ENCODE measurements around the gene ZCCHC8.
"Not testable (repeated sequence)": the region's sequence is repeated elsewhere in the genome, so short reads cannot be mapped to it uniquely, and the experiment has no call there.

ZCCHC8 gene

DNA sequence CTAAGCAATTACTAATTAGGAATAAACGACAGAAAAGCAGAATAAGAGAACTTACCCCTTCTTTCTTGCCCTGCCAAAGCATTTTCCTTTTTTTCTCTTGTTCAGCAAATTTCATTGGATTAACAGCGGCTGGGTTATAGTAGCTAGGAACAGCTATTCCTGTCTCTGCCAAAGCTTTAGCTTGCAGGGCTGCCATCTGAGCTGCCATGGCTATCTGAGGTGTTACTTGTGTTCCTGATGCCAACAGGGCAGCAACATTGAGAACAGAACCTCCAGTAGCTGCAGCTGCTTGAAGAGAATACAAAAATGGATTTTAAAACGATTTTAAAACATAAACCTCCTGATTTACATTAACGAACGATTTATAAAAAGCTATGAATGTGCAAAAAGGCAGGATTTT lies 7.4 kb upstream of the ZCCHC8 start:
- DNase-seq (ENCODE audit: low read depth), result no peak

DNA sequence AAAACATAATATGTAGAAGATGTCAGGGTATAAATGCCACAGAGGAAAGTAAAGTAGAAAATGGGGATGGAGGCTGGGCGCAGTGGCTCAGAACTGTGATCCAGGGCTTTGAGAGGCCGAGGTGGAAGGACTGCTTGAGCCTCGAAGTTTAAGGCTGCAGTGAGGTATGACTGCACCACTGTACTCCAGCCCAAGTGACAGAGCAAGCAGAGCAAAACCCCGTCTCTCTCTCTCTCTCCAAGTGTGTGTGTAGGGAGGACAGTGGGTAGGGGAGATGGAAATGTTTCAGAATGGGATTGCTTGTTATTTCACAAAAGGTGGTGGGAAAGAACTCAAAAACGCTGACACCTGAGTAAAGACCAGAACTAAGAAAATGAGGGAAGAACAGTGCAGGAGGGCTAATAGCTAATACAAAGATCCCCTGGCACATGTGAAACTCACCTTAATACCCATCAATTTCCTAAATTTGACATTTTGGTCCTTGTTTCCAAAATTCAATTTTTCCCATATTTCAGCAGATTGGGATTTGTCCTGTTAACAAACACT lies 5.7 kb upstream of the ZCCHC8 start:
- DNase-seq (ENCODE audit: low read depth), result no peak

DNA sequence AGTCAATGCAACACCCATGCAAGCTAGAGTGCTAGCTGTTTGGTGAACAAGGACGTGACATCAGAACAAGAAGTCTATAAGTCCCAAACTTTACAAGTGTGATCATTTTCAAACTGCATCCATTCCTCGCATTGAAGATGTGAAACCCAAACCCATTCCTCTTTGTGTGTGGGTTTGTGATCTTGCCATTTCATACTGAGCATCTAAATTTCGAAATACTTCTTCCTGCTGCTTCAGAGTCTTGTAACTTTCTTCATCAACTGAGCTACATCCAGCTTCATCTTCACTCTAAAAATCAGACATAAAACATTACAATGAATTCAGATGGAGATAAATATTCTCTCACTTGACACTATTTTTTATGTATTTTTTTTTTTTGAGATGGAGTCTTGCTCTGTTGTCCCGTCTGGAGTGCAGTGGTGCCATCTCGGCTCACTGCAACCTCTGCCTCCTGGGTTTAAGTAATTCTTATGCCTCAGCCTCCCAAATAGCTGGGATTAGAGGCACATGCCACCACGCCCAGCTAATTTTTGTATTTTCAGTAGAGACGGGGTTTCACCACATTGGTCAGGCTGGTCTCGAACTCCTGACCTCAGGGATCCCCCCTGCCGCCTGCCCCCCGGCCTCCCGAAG lies 4.8 kb upstream of the ZCCHC8 start:
- no peak for DNase-seq (ENCODE audit: low read depth)

DNA sequence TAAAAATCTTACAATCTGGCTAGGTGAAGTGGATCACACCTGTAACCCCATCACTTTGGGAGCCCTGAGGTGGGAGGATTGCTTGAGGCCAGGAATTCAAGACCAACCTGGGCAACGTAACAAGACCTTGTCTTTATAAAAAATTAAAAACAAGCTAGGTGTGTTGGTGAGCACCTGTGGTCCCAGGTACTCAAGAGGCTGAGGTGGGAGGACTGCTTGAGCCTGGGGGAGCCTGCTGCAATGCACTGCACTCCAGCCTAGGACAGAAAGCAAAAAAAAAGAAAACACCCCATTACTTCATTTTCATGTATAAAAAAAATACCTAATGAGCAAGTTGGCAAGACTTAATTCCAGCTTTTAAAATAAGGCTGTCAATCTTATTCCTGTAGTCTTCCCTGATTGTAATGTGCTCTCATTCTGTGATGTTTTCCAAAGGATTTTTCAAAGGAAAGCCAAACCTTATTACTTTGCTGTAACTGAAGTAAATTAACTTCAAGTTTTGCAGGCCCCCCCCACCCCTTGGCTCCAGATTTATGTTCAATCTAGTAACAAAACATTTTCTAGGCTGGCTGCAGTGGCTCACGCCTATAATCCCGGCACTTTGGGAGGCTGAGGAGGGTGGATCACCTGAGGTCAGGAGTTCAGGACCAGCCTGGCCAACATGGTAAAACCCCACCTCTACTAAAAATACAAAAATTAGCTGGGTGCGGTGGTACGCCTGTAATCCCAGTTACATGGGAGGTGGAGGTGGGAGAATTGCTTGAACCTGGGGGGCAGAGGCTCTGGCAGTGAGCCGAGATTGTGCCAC lies 3.3 kb upstream of the ZCCHC8 start:
- no peak for DNase-seq (ENCODE audit: low read depth)

DNA sequence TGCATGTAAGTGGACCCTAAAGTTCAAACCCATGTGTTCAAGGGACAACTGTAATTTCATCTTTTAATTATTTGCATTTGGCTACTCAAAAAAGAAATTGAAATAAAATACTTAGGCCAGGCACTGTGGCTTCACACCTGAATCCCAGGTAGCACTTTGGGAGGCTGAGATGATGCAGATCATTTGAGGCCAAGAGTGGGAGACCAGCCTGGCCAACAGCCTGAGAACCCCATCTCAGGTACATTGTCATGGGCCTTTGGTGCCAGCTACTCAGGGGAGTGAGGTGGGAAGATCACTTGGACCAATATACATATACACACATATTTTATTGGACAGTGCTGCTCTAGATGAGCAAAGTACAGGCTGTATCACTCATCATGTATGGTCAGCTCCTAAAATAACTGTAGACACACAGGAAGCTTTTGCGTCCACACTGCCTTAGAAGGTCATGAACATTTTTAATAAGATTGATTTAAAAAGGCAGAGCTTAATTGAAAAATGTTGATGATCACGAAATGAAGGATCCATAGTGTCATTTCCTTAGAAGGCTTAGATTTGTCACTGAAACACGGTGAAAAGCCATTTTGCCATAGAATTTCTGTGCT lies 2.5 kb upstream of the ZCCHC8 start:
- no peak for DNase-seq (ENCODE audit: low read depth)

DNA sequence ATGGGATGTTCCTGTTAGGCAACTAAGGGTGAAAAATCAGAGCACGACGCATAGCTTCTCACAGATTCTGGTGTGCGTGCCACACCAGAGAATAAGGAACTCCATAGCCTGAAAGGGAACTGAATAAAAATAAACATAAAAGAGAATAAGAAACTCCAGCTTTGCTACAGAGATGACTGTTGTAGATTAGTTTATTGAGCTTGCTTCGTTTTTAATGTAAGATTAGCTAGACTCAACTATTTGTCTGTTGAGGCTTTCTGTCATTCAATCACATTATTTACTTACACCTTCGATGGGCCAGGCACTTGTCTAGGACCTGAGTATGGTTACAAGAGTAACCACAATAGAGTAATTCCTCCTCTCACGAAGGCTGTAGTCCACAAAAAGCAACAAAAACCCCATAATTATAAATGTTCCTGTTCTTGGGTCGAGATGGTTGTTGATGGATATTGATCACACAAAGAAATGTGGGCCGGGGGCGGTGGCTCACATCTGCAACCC lies 807 bp upstream of the ZCCHC8 start:
- no peak for DNase-seq (ENCODE audit: low read depth)

DNA sequence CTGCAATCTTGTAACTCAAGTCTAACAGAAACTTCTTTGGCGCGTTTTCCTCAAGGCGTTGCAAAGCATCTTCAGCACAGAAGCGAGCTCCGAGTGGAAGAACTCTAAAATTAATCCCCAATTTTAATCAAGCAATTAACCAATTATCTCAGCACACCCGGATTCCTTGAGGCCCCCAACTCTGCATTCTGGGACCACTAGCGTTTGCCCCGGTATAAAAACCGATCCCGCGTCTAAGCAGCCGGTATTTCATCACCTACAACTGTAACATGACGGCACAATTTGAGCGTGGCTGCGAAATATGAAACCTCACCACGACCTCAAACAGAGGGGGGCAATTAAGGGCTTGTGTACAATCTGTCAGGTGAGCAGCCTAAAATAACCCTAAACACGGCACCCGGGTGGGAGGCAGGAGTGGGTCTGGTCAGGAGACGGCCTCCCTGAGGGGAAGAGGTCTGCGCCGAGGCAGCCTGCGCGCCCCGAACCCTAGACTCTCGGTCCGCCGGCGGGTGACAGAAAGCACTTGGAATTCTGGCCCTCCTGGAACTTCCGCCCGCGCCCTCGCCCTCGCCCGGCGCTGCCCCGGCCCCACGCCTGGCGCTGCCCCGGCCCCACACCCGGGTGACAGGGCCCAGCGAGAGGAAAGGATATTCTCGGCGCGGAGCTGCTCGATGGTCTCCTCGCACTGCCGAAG lies 594 bp downstream of the ZCCHC8 start:
- no peak for DNase-seq (ENCODE audit: low read depth)

DNA sequence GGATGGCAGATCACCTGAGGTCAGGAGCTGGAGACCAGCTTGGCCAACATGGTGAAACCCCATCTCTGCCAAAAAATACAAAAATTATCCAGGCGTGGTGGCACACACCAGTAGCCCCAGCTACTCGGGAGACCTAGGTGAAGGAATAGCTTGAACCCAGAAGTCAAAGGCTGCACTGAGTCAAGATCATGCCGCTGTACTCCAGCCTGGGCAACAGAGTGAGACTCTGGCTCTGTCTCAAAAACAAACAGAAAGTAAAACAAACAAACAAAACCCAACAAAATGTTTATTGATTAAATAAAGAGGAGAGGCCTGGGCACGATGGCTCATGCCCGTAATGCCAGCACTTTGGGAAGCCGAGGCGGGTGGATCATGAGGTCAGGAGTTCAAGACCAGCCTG lies 5.5 kb downstream of the ZCCHC8 start:
- DNase-seq (ENCODE audit: low read depth), result no peak

DNA sequence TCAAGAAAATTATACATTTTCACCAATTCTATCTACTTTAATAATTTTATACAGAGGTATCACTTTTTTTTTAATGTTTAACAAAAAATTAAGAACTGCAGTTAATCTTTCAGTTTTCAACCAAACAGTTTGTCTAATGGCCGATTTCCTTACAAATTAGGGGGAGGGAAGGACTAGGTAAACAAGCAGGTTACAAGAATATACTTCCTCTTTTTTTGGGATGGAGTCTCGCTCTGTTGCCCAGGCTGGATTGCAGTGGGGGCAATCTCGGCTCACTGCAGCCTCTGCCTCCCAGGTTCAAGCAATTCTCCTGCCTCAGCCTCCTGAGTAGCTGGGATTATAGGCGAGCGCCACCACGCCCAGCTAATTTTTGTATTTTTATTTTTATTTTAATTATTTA lies 7.5 kb downstream of the ZCCHC8 start:
- DNase-seq (ENCODE audit: low read depth), result not testable (repeated sequence)

DNA sequence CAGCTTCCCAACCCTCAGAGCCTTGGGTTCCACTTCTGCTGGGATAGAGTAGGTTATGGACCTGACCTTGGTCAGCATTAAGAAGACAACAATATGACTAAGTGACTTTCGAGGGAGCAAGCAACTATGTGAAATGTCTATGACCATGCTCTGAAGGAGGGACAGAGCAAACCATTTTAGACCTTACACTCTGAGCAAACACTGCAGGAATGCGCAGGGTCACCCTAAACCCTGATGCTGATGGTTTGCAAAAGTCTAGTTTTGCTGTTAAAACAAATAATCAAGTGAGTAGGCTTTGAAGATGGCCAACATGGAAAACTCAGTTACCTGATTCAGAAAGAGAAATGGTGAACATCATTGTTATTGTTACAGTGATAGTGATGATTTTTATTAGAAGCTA lies 8.7 kb downstream of the ZCCHC8 start:
- no peak for DNase-seq (ENCODE audit: low read depth)

DNA sequence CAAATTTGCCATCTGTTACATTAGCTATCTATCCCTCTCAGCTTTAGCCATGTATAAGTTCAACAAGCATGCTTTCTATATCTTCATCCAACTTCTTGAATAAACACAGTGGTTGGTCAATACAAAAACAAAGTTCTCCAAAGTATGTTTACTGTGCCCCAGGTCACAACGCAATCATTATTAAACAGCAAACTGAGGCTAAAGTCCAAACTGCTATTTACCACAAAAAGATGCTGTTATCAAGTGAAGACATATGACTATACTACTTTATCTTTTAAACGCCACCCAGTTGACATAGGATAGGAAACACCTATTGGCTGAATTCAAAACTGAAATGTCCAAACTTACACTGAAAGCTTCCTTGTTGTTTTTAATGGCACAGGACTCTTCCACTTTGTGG lies 11.7 kb downstream of the ZCCHC8 start:
- DNase-seq (ENCODE audit: low read depth), result no peak

DNA sequence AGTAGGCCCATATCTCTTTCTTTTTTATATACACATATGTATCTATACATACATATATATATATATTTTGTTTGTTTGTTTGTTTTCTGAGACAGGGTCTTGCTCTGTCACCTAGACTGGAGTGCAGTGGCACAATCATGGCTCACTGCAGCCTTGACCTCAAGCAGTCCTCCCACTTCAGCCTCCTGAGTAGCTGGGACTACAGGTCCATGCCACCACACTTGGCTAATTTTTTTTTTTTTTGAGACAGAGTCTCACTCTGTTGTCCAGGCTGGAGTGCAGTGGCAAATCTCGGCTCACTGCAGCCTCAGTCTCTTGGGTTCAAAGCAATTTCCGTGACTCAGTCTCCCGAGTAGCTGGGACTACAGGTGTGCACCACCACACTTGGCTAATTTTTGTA lies 12.9 kb downstream of the ZCCHC8 start:
- not testable (repeated sequence) for DNase-seq (ENCODE audit: low read depth)

DNA sequence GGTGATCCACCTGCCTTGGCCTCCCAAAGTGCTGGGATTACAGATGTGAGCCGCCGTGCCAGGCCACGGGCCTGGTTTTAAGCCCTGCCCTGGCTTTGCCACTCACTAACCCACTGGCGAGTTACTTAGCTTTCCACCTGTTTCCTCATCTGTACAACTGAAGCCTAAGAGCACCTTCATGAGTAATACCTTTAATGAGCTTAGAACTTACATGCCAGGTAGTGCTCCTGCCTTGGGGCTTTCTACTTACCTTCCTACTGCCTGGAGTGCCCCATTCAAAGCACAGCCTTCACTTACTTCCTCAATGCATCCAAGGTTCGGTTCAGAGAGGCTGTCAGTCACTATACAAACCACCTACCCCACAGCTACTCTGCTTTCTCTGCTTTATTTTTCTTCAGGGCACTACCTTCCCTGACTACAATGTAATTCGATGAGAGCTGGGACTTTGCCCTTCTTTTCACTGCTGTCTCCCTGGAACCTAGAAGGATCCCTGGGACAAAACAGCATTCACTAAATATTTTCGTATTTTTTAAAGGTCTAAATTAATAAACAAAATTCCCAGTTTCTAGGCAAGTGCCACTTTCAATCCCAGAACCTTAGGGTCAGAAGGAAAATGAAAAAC lies 13.8 kb downstream of the ZCCHC8 start:
- no peak for DNase-seq (ENCODE audit: low read depth)

DNA sequence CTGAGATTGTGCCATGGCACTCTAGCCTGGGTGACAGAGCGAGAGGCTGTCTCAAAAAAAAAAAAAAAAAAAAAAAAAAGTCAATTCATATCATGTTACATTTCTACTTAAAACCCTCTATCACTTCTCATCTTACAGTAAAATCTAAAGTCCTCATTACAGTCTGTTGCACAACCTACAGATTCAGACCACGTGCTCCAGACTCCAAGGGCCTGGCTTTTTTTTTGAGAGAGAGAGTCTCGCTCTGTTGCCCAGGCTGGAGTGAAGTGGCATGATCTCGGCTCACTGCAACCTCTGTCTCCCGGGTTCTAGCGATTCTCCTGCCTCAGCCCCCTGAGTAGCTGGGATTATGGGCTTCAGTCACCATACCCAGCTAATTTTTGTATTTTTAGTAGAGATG lies 14.4 kb downstream of the ZCCHC8 start:
- not testable (repeated sequence) for DNase-seq (ENCODE audit: low read depth)

DNA sequence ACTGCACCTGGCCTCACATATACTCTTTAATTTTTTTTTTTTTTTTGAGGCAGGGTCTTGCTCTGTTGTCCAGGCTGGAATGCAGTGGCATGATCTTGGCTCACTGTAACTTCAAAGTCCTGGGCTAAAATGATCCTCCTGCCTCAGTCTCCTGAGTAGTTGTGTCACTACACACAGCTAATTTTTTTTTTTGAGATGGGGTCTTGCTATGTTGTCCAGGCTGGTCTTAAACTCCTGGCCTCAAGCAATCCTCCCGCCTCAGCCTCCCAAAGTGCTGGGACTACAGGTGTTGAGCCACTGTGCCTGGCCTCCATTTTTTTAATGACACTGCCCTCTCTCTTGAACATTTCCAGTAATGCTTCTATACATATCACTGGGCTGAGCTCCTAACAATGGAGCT lies 16.3 kb downstream of the ZCCHC8 start:
- DNase-seq (ENCODE audit: low read depth), result not testable (repeated sequence)

DNA sequence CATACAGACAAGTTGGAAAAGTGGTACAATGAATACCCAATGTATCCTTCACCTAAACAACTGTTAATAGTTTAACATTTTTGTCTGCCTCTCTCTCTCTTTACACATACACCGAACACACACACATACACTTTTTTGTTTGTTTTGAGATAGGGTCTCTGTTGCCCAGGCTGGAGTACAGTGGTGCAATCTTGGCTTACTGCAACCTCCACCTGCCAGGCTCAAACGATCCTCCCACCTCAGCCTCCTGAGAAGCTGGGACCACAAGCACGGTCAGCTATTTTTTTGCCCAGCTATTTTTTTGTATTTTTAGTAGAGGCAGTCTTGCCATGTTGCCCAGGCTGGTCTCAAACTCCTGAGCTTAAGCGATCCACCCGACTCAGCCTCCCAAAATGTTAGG lies 16.8 kb downstream of the ZCCHC8 start:
- no peak for DNase-seq (ENCODE audit: low read depth)

DNA sequence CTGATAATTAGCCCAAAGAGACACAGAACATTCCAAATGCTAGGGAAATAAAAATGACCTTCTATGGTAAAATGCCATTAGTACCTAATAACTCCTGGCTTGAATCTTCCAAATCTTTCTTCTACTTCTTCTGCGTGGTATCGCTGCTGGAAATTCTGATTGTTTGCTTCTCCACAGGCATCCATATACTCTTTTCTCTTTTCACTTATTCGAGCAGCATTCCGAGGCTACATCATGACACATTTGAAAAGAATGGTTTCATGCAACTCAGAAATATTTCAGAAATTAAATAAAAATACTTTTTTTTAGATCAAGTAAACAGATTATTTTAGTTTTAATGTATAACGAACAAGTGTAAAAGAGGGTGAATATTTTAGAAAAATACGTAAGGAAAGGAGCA lies 18.9 kb downstream of the ZCCHC8 start:
- no peak for DNase-seq (ENCODE audit: low read depth)

DNA sequence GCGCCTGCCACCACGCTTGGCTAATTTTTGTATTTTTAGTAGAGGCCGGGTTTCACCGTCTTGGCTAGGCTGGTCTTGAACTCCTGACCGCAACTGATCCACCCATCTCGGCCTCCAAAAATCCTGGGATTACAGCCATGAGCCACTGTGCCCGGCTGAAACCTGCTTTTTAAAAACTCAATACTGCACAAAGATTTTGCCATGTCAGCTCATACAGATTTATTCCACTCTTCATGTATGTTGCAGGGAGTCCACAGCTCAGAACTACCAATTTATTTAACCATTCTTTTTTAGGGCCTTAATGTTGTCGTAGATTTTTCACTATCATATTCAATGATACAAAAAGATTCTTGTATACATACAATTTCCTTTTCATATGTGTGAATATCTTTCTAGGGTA lies 20.0 kb downstream of the ZCCHC8 start:
- no peak for DNase-seq (ENCODE audit: low read depth)

DNA sequence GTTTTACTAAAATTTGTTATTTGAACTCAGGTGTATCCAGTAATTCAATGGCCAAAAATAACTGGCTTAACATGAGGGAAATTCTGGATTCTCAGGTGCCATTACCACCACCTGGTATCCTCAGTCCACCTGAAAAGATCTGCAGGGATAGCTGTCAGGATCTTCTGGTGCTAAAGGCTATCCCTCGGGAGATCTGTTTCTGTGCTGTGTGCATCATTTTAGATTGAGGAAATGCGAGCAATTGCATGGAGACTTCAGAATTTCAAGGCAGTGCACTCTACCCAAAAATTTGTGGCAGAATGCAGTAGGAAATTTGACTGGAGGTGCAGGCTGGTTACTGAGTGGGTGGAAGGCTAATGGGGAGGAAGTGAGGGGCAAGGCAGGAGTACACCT lies 26.4 kb downstream of the ZCCHC8 start:
- no peak for DNase-seq (ENCODE audit: low read depth)

DNA sequence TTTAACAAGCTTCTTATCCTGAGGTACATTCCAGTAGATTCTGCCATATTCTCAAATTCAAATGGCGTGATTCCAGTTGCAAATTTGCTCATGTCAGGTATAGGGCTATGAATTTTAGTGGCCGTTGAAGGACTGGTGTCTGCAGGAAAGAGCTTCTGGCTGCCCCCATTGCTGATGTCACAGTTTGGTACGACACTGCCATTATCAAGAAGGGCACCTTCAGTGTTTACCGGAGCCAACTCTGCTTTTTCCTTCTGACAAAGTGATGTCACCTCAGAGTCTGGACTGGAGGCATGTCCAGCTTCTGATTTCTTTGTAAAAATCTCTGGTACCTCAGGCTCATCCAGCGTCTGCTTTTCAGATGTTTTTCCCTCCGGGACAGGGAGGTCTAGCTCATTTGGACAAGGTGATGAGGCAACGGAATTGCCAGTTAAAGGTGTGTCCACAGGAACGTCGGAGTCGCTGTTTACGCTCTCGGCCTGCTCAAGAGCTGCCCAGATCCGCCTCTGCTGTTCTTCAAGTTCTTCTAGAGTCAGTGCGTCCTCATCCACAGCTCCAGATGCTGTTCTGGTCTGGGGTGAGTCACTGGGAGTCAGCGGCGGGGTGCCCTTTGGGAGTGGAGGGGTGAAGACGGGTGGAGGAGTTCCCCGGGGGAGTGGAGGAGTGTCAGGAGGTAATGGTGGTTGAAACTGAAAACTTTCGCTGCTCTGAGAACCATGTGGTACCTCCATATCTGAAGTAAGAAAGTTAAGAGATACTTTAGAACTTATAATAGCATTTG lies 27.0 kb downstream of the ZCCHC8 start:
- DNase-seq (ENCODE audit: low read depth), result no peak

Data from CMK (cell line).